Ishikawa (cell line): ENCODE results near the gene CELA3A.
A peak's percentile ranks its signal among the peaks of the same experiment; 100 is the strongest.

Source experiments
- CEBPB ChIP-seq: IDR thresholded peaks from 2 replicates; pipeline ENCODE4 v1.6.1; 2012
- CREB1 ChIP-seq: IDR thresholded peaks from 2 replicates; pipeline ENCODE4 v1.6.1; 2012; ENCODE audit warnings: low read depth
- EGR1 ChIP-seq: IDR thresholded peaks from 2 replicates; pipeline ENCODE4 v1.6.1; 2012
- EP300 ChIP-seq: IDR thresholded peaks from 2 replicates; pipeline ENCODE4 v1.6.1; 2012; ENCODE audit warnings: borderline replicate concordance
- FOXM1 ChIP-seq: IDR thresholded peaks from 2 replicates; pipeline ENCODE4 v1.6.1; 2012; ENCODE audit warnings: low read depth, borderline replicate concordance
- MAX ChIP-seq: IDR thresholded peaks from 2 replicates; pipeline ENCODE4 v1.6.1; 2012
- NFIC ChIP-seq: IDR thresholded peaks from 2 replicates; pipeline ENCODE4 v1.6.1; 2012
- RAD21 ChIP-seq: IDR thresholded peaks from 2 replicates; pipeline ENCODE4 v1.6.1; 2012; ENCODE audit warnings: low read depth
- REST ChIP-seq: IDR thresholded peaks from 2 replicates; pipeline ENCODE4 v1.6.1; 2012; ENCODE audit warnings: low read depth, mild to moderate bottlenecking
- TAF1 ChIP-seq: IDR thresholded peaks from 2 replicates; pipeline ENCODE4 v1.6.1; 2012; ENCODE audit warnings: low read depth, mild to moderate bottlenecking
- TCF12 ChIP-seq: IDR thresholded peaks from 2 replicates; pipeline ENCODE4 v1.6.1; 2012; ENCODE audit warnings: low read depth
- TEAD4 ChIP-seq: IDR thresholded peaks from 2 replicates; pipeline ENCODE4 v1.6.1; 2012
- USF1 ChIP-seq: IDR thresholded peaks from 2 replicates; pipeline ENCODE4 v1.6.1; 2012
- YY1 ChIP-seq: IDR thresholded peaks from 2 replicates; pipeline ENCODE4 v1.6.1; 2012; ENCODE audit warnings: low read depth
- ZBTB7A ChIP-seq: IDR thresholded peaks from 2 replicates; pipeline ENCODE4 v1.6.1; 2012; ENCODE audit warnings: low read depth

CELA3A gene

GRCh38 chr1:22031214-22031962, 29.9 kb downstream of the CELA3A start:
- TF ChIP-seq CREB1 (no peak), USF1 (no peak), MAX (no peak), RAD21 (no peak), YY1 (no peak), FOXM1 (no peak), EGR1 (no peak), TAF1 (no peak), CEBPB (no peak)

GRCh38 chr1:22037520-22037919, 36.1 kb downstream of the CELA3A start:
- TF ChIP-seq CREB1 = no peak
- TF ChIP-seq CEBPB = no peak

- TF ChIP-seq NFIC (no peak), REST (no peak), TCF12 (no peak), MAX (no peak), CREB1 (no peak), TEAD4 (no peak), EGR1 (no peak)
Measured at GRCh38 chr1:22038036-22038435, 36.6 kb downstream of the CELA3A start.

GRCh38 chr1:22039594-22040285, 38.3 kb downstream of the CELA3A start:
- TF ChIP-seq NFIC (peak; percentile 42; the same call in 1 of the 2 replicates), ZBTB7A (no peak)

GRCh38 chr1:22040286-22040623, 38.8 kb downstream of the CELA3A start:
- TF ChIP-seq EGR1 = no peak
- TF ChIP-seq TAF1 = no peak

- TF ChIP-seq CREB1 (no peak), REST (no peak), EGR1 (no peak), USF1 (no peak), TCF12 (no peak), TEAD4 (no peak), TAF1 (no peak), RAD21 (no peak), YY1 (no peak), FOXM1 (no peak), NFIC (no peak)
Measured at GRCh38 chr1:22041505-22041904, 40.0 kb downstream of the CELA3A start.

- no peak for TF ChIP-seq EP300
- TF ChIP-seq TAF1 = no peak
- TF ChIP-seq TEAD4 = no peak
- TF ChIP-seq USF1 = no peak
- TF ChIP-seq ZBTB7A = no peak
- TF ChIP-seq TCF12 = no peak
- no peak for TF ChIP-seq FOXM1
- no peak for TF ChIP-seq YY1
- no peak for TF ChIP-seq RAD21
- TF ChIP-seq NFIC = no peak
Measured at GRCh38 chr1:22043198-22043769, 41.8 kb downstream of the CELA3A start.
